Measurements from ENCODE around the gene B4GALNT3.

Gene B4GALNT3

DNA sequence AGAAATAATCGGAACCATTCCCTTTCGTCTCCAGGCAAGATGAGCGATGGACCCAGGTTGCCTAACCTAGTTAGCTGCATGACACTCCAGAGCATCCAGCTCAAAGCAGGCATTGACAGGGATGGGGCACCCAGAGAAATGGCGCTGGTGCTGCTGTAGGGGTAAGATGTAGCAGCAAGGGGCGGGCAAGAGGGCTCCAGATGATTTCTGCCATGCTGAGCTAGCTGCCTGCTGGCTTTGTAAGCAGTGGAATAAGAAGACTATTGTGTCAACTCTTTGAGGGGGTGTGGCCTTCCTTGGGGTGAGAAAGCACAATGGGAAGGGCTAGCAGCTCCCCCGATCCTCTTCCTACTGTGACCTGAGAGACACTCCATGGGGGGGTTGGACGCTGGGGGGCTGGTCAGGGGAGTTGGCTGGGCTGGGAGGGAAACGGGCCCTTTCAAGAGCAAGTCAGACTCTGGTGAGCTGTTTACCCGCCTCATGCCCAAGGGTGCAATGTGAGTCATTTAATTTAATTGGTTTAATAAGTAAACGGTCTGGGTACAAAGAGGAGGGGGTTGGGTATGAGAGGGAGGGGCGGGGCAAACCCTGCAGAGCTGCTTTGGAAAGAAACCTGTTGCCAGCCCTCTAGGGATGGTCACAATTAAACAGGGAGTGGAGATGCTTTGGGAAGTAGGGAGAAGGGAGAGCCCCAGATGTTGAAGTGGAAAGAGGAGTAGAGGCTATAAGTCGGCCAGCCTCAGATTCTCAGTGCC lies 50.5 kb downstream of the B4GALNT3 start:
- DNase-seq = peak; percentile 10

DNA sequence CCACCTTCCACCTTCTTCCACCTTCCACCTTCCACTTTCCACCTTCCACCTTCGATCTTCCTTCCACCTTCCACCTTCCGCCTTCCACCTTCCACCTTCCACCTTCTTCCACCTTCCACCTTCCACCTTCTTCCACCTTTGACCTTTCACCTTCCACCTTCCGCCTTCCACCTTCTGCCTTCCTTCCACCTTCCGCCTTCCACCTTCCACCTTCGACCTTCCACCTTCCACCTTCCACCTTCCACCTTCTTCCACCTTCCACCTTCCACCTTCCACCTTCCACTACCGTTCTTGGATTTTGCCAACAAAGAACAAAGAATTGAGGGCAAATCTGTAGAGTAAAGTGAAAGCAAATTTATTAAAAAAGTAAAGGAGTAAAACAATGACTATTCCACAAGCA lies 53.2 kb downstream of the B4GALNT3 start:
- no peak for DNase-seq

DNA sequence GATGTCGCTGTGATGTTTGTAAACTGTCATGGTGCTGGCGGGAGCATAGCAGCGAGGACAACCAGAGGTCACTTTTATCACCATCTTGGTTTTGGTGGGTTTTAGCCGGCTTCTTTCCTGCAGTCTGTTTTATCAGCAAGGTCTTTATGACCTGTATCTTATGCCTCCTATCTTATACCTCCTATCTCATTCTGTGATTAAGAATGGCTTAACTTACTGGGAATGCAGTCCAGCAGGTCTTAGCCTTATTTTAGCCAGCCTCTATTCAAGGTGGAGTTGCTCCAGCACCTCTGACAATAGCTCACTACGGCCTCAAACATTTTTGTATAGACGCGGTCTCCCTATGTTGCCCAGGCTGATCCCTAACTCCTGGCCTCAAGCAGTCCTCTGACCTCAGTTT lies 53.7 kb downstream of the B4GALNT3 start:
- no peak for DNase-seq

DNA sequence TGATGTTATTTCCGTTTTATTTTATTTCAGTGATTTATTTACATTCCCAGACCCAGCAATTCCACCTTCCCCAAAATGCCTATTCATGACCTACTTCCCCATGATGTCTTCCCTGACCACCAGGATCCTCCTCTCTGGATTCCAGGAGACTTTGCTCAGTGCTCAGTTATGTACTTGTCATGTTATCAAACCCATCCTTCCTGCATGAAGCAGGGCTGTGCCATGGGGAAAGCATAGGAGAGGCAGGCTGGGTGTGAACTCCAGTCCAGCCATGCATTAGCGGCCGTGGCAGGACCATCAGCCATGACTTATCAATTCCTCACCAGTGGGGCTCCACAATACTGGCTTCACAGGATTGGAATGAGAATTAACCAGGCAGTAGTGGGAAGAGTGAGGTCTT lies 57.8 kb downstream of the B4GALNT3 start:
- DNase-seq = no peak

DNA sequence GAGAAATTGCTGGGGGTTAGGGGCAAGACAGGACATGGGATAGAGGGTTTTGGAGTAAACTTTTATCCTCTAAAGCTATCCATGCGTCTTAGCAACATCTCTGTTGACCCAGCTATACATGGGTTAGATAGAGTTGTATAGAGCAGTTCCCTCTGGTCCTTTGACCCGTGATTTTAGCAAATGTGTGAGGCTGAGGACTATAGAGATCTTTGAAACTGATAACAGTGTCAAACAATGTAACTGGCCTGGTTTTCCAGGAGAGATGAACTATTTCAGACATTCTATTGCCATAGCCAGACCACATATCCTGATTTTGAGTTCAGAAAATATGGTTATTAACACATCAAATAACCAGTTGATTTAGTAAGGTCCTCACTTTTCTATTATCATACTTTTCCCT lies 60.4 kb downstream of the B4GALNT3 start:
- no peak for DNase-seq

DNA sequence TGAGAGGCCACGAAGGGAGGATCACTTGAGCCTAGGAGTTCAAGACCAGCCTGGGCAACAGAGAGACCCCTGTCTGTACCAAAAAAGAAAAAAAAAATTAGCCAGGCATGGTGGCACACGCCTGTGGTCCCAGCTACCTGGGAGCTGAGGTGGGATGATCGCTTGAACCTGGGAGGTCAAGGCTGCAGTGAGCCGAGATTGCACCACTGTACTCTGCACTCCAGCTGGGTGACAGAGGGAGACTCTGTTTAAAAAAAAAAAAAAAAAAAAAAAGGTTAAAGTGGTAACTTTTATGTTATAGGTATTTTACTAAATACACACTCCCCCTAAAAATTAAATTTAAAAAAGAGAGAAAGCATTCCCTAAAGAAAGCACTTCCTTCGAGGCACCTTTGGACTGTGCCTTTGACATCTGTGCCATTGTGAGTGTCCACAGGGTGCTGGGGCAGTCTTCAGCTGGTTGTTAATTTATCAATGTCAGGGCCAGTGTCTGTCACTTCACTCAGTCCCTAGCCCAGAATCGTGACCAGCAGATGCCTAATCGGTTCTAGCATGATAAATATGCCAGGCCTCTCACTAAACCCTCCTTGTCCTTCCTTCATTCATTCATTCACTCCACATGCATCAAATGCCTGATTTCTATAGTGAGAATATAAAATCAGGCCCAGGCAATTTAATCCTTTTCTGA lies 63.1 kb downstream of the B4GALNT3 start:
- DNase-seq = no peak

DNA sequence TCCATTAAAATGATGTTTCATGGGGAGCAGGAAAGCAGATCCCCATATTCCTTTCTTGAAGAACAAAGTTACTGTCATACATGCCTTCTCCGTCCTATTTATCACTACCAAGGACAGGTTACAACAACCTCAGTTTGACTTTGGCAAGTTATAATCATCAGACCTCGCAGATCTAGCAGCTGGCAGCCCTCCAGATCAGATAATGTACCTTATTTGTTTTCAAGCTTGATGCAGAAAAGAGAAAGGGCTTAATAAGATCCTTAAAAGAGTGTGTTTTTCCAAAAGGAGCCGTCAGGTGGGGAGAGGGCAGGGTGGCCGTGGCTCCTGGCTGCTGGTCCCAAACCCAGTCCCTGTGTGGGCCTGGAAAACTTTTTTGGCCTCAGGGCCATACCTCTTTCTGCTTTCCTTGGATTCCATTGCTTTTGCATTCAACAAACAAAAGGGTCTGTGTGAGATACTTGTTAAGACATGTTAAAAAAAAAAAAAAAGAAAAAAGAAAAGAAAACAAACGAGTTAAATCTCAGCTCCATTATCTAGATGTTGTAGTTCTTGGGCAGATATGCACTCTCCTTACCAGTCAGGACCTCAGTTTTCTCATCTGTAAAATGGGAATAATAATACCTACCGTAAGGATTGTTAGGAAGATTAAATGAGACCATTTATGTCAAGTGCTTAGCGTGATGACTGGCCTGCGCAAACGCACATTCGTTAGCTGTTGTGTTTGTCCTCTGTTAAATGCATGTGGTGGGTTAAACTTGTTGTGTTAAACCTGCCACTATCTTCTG lies 64.6 kb downstream of the B4GALNT3 start:
- DNase-seq = no peak

DNA sequence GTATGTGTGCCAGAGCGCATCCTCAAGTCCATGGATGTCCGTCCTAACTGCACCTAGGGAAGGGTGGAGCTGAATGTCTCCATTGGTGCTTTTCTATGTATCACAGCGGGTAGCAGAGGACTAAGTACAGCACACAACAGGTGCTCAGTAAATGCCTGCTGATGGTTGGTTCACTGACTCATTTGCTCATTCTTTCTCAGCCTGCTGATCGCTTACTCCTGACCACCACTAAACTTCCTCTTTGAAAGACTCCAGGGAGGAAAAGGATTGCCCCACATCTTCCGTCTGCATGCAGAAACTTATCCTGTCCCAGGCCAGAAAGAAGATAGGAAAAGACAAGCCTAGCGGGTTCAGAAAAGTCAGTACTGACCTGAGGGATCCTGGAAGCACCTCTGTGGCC lies 66.3 kb downstream of the B4GALNT3 start:
- no peak for DNase-seq

DNA sequence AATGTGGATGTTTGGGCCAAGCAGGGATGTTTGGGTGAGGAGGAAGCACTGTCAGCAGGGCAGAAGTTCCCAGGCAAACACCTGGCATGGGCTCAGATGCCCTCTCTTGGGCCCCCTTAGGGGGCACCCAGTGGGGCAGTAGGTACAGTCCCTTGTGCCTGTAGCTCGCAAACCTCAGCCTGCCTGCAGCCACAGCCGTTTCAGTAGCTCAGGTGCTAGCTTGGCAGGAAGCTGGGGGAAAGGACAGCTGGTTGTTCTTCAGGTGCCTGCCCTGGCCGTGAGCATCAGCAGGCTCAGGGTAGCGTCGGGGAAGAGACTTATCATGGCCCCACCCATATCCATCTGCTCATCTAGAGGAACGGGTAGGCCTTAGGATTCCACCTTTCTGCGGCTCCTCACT lies 67.5 kb downstream of the B4GALNT3 start:
- DNase-seq = no peak

DNA sequence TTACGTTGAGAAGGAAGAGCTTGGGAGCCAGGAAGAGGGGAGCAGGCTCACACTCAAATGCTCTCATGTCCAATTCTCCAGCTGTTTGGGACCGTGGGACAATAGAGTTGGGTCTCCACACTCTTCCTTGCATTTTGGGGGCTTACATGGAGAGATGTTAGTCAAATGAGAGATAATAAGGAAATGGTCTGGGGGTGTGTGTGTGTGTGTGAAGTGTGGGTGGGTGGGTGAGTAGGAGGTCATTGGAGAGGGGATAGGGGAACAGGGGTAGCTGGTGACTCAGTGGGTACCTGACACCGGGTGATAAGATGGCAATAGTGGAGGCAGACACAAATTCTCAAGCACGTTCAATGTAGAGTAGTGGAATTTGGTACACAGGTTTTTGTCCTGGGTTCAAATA lies 68.0 kb downstream of the B4GALNT3 start:
- no peak for DNase-seq

DNA sequence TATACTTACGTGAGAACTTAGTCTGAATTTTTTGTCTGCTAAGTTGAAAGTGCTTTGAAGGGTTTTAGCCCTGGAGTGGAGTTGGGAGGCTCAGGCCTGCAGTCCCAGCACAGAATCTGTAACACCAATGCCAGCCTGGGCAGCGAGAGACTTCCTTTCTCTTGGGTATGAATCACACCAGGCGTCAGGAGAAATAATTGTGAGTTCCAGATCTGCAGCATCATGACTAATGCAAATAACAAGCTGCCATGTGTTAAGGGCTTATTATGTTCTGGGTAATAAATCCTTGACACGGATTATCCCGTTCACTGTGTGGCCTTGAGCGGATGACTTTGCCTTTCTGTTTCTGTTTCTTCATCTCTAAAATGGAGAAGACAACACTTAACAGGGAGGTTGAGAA lies 70.6 kb downstream of the B4GALNT3 start:
- DNase-seq = peak; percentile 61

DNA sequence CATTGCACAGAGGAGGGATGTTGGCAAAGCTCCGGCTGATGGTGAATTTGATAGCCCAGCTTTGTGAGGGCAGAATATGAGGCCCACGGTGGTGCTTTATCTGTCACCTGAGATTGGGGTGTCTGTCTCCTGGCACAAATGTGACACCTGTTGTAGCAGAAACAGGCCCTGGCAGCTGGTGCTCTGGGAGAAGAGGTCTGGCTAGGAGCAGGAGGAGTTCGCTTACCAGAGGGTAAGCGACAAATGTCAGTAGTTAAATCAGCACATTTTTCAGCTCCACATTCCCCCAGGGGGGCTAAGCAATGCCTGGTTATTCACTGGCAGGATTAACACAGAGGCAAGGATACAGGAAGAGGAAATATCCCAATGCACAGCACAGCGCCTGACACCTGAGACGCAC lies 71.1 kb downstream of the B4GALNT3 start:
- DNase-seq = peak; percentile 40

DNA sequence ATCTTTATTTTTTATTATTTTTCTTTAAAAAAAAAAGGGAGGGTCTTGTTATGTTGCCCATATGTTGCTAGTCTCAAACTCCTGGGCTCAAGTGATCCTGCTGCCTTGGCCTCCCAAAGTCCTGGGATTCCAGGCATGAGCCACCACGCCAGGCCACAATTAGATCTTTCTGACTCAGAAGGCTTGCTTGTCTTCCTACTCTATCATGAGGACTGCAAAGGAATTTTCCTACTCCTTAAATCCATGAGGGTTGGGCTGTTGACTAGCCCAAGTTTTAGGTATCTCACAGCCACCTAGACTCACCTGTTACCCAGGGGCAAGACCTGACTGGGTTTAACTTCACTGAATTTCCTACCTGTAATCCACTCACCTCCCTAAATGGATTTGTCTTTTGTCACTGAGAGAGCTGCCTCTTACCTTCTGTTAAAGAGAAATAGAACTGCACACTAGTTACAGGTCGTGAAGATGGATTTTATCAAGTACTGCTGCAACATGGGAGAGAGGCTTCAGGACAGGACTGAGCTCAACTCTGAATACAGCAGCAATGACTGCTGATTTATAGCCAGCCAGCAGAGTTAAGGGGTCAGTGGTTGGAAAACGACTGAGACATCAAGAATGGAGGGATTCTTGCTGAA lies 72.3 kb downstream of the B4GALNT3 start:
- DNase-seq = no peak

DNA sequence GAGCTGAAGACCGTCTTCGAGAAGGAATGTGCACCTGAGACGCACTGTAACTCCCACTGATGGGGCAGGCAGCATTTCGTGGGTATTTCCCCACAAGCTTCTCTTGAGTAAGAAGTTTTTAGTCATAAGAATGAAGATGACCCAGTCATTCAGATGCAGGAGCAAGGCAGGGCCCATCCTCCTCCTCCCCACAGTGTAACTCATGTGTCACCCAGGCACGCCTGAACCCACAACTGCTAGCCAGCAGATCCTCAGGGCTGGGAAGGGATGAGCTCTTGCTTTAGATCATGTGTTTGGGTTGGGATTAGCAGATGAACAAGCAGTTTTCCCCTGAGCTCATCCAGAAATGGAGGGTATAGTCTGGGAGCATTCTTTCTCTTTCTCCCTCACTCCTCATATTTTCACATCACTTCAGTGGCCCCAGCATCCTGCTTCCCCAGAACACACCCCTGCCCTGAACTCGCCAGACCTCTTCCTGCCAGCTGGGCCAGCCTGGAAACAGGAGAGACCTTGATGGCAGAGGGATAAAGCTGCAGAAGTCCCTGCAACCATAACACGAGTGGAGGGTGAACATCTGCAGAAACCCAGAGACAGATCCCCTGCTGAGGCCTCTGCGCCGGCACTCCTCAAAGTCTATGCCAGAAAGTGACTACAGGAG lies 73.3 kb downstream of the B4GALNT3 start:
- DNase-seq = no peak

DNA sequence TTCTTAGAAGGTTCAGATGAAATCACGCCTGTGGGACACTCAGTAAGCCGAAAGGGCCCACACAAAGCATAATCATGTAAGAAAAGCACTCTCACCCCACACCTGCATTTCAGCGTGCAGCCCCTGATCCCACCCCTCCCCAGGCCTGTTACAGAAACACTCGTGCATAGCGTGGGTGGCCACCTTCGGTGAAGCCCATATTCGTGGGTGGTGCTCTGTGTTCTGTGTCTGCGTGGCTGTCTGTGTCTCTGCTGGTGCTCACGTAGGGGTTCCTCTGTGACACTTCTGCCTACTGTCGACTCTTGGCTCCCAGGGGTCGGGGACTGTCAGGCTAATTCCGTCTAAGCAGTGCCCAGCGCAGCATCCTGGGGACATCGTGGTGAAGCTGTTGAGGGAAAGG lies 74.0 kb downstream of the B4GALNT3 start:
- DNase-seq = no peak

DNA sequence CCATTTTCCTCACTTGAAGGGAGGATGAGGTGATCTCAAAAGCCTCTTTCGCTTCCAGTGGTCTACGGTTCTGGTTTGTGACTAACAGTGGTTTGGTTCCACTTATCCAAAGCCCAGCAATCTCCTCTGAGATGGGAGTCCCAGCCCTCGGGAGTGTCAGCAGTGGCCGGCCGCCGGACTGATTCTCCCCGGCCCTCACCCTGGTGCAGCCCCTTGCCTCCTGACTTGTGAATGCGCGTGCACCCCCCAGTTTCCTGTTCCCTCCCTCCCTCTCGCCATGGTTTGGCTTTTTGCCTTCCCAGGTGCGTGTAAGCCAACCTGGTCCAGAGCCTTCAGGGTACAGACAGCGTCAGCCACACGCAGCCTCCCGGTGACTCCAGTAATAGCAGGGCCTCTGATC lies 74.5 kb downstream of the B4GALNT3 start:
- DNase-seq = no peak

DNA sequence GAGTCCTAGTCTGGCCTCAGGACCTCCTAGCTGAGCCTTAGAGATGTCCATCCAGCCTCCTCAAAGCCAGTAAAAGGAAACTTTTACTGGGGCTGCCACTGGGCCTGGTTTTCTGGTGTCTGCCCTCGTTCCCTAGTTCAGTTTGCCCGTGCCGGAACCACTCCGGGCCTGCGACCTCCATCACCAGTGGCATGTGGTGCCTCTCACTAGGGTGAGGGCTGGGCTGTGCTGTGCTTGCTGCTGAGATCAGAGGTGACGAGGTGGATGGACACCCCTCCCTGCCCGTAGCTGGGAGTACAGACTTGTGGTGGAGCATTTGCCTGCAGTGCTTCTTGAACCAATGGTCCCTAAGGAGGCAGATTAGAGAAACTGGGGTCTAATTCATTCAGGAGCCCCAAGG lies 75.7 kb downstream of the B4GALNT3 start:
- DNase-seq = no peak

DNA sequence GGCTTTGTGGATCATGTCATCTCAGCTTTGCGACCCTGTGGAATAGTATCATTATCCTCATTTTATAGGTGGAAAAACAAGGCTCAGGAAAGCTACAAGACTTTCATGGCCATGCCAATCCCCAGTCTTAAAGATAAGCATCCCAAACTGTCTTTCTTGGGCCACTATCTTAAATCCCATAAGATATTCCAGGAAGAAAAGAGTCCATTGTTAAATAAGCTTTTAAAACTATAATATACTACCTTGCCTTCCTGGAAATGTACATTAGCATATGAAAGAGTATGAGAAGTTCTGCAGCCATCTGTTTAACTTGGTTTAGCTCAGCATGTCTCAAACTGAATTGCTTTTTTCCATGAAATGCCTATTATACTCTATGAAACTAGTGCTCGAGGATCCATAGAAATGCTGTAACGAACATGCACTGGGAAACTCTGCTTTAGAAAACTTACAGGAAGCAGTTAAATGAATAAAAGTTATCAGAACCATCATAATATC lies 77.1 kb downstream of the B4GALNT3 start:
- no peak for DNase-seq

DNA sequence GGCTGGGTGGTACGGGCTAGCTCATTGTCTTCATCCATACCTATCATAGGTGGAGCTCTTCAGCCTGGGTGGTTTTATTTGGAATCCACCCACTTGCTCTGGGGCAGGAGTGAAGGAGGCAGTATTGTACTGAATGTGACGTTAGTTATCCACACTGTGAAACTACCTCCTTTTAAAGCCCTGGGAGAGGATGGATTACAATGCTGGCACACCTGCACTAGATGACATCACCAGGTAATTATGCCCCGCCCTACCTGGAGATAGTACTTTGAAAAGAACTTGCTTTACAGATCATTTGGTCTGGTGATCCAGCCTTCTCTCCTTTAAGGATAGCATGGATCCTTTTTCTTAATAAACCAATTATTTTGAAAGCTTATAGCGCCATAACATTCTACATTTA lies 78.0 kb downstream of the B4GALNT3 start:
- no peak for DNase-seq

DNA sequence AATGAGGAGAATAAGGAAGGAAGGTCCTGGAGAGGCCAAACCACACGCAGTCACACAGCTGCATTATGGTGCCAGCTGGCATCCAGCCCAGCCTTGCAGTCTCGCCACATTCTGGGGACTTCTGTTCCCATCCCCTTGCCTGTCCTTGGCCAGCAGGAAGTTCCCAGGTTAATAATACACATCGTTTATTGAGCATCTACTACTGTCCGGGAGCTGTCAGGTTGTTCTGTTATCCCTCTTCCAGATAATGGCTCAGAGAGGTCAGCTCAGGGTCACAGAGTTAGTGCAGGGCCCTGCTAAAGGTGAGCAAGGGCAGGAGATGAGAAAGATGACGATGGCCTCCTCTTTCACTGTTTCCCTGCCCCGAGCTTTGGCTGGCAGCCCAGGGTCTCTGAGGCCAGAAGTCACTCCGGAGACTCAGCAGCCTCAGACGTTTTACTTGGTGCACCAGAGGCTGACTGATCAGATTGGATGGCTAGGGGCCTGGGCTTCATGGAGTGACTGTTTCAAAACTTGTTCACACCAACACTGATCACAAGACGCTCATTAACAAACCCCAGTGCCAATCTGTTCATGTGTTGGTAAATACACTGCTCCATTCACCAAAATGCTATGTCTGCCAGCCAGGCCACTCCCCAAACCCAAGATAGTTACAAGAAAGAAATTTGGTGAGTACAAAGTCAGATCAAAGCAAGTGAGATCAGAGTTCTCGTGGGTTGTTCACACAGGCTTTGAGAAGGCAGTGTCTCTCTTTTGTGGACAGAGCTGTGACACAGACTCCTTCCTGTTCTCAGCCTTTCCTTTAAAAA lies 79.2 kb downstream of the B4GALNT3 start:
- DNase-seq = no peak

DNA sequence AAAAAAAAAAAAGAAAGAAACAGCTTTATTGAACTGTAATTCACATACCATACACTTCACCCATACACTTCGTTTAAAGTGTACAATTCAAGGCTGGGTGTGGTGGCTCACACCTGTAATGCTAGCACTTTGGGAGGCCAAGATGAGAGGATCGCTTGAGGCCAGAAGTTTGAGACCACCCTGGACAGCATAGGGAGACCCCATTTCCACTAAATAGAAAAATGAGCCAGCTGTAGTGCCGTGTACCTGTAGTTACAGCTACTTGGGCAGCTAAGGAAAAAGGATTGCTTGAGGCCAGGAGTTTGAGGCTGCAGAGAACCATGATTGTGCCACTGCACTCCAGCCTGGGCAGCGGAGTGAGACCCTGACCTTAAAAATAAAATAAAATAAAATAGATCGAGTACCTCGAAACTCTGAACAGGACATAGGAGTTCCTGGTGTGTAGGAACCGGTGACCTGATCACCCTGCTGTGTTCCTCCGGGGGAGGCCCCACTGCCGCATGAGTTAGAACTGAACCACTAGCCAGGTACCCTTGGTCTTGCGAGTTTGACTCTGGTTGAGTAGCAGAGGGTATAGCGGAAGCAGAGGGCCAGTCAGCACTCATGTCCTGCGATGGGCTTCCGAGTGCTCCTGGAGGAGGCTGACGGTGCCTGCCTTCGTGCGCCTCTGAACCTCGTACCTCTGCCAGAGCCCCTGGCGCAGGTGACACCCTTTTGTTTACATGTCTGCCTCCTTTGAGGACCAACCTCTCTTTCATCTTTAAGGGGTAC lies 80.0 kb downstream of the B4GALNT3 start:
- DNase-seq = no peak

Measured in DMS 273 treated with DMSO at 0.1 percent for 48 hours (cell line).